Measurements from ENCODE around the gene HOXB4.

The HOXB4 gene

DNA sequence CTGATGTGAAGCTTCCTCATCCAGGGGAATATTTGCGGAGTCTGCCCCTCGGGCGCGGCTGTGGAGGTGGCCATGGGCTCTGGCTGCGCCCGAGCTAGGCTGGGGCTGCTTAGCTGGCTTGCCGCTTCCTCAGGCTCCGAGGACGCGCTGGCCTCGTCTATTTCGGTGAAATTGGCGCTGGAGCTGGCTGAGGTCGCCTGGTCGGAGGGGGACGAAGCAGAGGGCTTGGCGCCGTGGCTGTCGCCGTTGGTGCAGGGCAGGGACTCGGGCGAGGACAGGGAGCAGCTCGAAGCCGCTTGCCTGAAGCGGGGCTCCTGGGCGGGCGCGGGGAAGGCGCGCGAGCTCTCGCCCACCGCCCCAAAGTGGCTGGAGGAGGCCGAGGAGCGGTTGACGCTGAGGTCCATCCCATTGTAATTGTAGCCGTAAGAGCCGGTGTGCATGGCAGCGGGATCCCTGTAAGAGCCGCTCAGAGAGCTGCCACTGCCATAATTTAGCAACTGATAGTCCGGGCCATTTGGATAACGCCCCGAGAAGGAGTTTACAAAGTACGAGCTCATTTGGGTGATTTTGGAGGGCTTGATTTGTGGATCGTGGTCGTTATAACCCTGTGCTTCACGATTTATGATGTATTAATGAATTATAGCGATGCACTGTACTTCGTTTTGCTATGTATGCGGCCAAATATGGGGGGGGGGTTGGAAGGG is 15.1 kb upstream of the HOXB4 start, which contains the start of gene HOXB5:
Gene HOXB5 (minus strand): TSS at position 654 of the 704 bp plus-strand sequence. CDS start 97 bp downstream, at position 557.
- no peak for DNase-seq
- H3K27me3 ChIP-seq (replicated peaks; ENCODE audit: control insufficient read depth, insufficient read depth, low read length, poor library complexity, severe bottlenecking), result peaks cover 47% of the 10 kb centered on the region
- H3K4me3 ChIP-seq (ENCODE audit: insufficient read depth, low read depth, low read length, poor library complexity, severe bottlenecking), result peak within 1 kb of the TSS; percentile 52
- H3K4me1 ChIP-seq (ENCODE audit: control insufficient read depth, insufficient read depth, low read length, poor library complexity, severe bottlenecking), result peaks cover 41% of the 10 kb centered on the region
- no peak within 1 kb of the TSS for H3K27ac ChIP-seq (ENCODE audit: insufficient read depth, low read length, poor library complexity, severe bottlenecking)
- H3K9me3 ChIP-seq (ENCODE audit: control insufficient read depth, low read length), result no peaks in the 10 kb centered on the region
- H3K36me3 ChIP-seq (ENCODE audit: control insufficient read depth, insufficient read depth, low read length), result no peaks in the 10 kb centered on the region

DNA sequence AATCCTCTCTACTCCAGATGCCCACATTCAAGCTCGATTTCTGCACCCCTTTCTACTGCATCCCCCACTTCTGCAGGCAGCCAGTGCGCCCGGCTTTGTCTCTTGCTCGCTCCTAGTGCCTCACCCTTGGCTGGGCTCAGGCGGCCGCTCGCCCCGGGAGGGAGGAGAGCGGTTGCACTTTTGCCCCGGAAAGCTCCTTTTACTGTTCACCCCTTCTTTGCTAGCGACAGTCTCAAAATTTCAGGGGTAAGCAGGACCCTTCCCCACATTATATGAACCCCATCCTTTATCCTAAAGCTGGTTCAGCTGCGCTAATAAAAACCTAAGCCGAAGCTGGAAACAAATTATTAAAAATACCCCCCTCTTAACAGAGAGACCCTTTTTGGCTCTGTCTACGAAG is 14.4 kb upstream of the HOXB4 start:
- no peak overlapping the region for H3K27ac ChIP-seq (ENCODE audit: insufficient read depth, low read length, poor library complexity, severe bottlenecking)
- peaks cover 41% of the 10 kb centered on the region for H3K27me3 ChIP-seq (replicated peaks; ENCODE audit: control insufficient read depth, insufficient read depth, low read length, poor library complexity, severe bottlenecking)

DNA sequence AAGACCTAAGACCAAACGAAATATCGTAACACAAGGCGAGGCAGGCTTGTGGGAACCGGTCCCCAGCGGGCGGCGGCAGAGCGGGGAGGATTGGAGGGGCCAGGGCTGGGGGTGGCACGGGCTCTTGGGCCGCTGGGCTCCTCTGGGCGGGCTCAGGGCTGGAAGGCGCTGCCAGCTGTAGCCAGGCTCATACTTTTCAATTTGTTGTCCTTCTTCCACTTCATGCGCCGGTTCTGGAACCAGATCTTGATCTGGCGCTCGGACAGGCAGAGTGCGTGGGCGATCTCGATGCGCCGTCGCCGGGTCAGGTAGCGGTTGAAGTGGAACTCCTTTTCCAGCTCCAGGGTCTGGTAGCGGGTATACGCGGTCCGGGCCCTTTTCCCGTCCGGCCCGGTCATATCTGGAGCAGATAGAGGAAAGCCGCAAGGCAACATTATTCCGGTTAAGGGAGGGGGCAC is 13.9 kb upstream of the HOXB4 start:
- no peak overlapping the region for H3K4me3 ChIP-seq (ENCODE audit: insufficient read depth, low read depth, low read length, poor library complexity, severe bottlenecking)
- H3K4me1 ChIP-seq (ENCODE audit: control insufficient read depth, insufficient read depth, low read length, poor library complexity, severe bottlenecking), result peaks cover 29% of the 10 kb centered on the region
- no peaks in the 10 kb centered on the region for H3K9me3 ChIP-seq (ENCODE audit: control insufficient read depth, low read length)
- H3K36me3 ChIP-seq (ENCODE audit: control insufficient read depth, insufficient read depth, low read length), result no peaks in the 10 kb centered on the region
- H3K27ac ChIP-seq (ENCODE audit: insufficient read depth, low read length, poor library complexity, severe bottlenecking), result no peak overlapping the region
- DNase-seq, result no peak
- H3K27me3 ChIP-seq (replicated peaks; ENCODE audit: control insufficient read depth, insufficient read depth, low read length, poor library complexity, severe bottlenecking), result peaks cover 36% of the 10 kb centered on the region

More for the DNA sequence above, 14.4 kb upstream of the HOXB4 start:
- Histone ChIP-seq H3K4me1 (ENCODE audit: control insufficient read depth, insufficient read depth, low read length, poor library complexity, severe bottlenecking) (peaks cover 34% of the 10 kb centered on the region), H3K36me3 (ENCODE audit: control insufficient read depth, insufficient read depth, low read length) (no peaks in the 10 kb centered on the region), H3K9me3 (ENCODE audit: control insufficient read depth, low read length) (no peaks in the 10 kb centered on the region), H3K4me3 (ENCODE audit: insufficient read depth, low read depth, low read length, poor library complexity, severe bottlenecking) (peak overlapping the region; percentile 52)
- no peak for DNase-seq

DNA sequence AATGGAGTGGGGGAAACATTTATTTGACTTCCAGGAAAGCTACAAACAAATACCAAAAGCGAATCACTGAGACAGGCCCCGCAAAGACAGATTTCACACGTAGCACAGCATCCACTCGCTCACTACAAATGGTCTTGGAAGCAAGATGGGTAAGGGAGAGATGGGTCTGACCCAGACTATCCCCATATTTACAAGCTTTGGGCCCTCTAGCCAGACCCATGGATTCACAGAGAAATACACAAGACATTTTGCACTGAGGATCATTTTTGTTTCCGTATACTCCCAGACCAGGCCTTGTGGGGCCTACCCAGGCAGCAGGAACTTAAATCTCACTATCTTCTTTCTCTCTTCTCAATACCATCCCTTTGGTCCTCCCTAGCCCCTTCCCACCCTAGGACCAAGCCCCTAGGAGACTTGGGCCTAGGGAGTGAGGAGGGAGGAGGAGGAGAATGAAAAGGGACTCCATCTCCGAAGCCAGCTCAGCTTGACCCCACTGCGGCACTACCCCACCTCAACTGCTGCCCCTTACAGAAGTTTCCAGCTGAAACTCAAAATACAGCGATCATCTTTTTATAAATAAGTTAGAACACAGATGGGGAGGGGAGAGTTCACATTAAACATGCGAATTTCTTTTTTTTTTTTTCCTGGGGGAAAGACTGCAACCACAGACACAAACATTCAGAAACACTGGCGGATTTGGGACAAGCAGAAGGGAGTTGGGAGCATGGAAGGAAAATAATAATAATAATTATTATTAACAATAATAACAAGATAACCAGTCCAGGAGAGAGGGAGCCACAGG is 13.3 kb upstream of the HOXB4 start:
- Histone ChIP-seq H3K27me3 (replicated peaks; ENCODE audit: control insufficient read depth, insufficient read depth, low read length, poor library complexity, severe bottlenecking) (peaks cover 30% of the 10 kb centered on the region), H3K27ac (ENCODE audit: insufficient read depth, low read length, poor library complexity, severe bottlenecking) (no peak overlapping the region), H3K4me3 (ENCODE audit: insufficient read depth, low read depth, low read length, poor library complexity, severe bottlenecking) (no peak overlapping the region), H3K9me3 (ENCODE audit: control insufficient read depth, low read length) (no peaks in the 10 kb centered on the region), H3K4me1 (ENCODE audit: control insufficient read depth, insufficient read depth, low read length, poor library complexity, severe bottlenecking) (peaks cover 25% of the 10 kb centered on the region), H3K36me3 (ENCODE audit: control insufficient read depth, insufficient read depth, low read length) (no peaks in the 10 kb centered on the region)
- no peak for DNase-seq

- peaks cover 30% of the 10 kb centered on the region for H3K27me3 ChIP-seq (replicated peaks; ENCODE audit: control insufficient read depth, insufficient read depth, low read length, poor library complexity, severe bottlenecking)
- H3K4me3 ChIP-seq (ENCODE audit: insufficient read depth, low read depth, low read length, poor library complexity, severe bottlenecking), result no peak overlapping the region
- H3K27ac ChIP-seq (ENCODE audit: insufficient read depth, low read length, poor library complexity, severe bottlenecking), result no peak overlapping the region
These were observed 12.5 kb upstream of the HOXB4 start for GRCh38 chr17:48590607-48591161.

GRCh38 chr17:48589831-48590606 is 11.9 kb upstream of the HOXB4 start, which contains the start of gene HOXB3:
TSS of gene HOXB3 (minus strand) at chr17:48590241. CDS start at chr17:48552474, 37,767 bp downstream.
- Histone ChIP-seq H3K9me3 (ENCODE audit: control insufficient read depth, low read length) (no peaks in the 10 kb centered on the region), H3K4me1 (ENCODE audit: control insufficient read depth, insufficient read depth, low read length, poor library complexity, severe bottlenecking) (peaks cover 31% of the 10 kb centered on the region), H3K36me3 (ENCODE audit: control insufficient read depth, insufficient read depth, low read length) (no peaks in the 10 kb centered on the region), H3K27ac (ENCODE audit: insufficient read depth, low read length, poor library complexity, severe bottlenecking) (no peak within 1 kb of the TSS), H3K27me3 (replicated peaks; ENCODE audit: control insufficient read depth, insufficient read depth, low read length, poor library complexity, severe bottlenecking) (peaks cover 28% of the 10 kb centered on the region), H3K4me3 (ENCODE audit: insufficient read depth, low read depth, low read length, poor library complexity, severe bottlenecking) (no peak within 1 kb of the TSS)
- DNase-seq, result no peak

More at GRCh38 chr17:48590607-48591161, 12.5 kb upstream of the HOXB4 start:
- peaks cover 27% of the 10 kb centered on the region for H3K4me1 ChIP-seq (ENCODE audit: control insufficient read depth, insufficient read depth, low read length, poor library complexity, severe bottlenecking)
- no peaks in the 10 kb centered on the region for H3K9me3 ChIP-seq (ENCODE audit: control insufficient read depth, low read length)
- DNase-seq, result no peak
- H3K36me3 ChIP-seq (ENCODE audit: control insufficient read depth, insufficient read depth, low read length), result no peaks in the 10 kb centered on the region

DNA sequence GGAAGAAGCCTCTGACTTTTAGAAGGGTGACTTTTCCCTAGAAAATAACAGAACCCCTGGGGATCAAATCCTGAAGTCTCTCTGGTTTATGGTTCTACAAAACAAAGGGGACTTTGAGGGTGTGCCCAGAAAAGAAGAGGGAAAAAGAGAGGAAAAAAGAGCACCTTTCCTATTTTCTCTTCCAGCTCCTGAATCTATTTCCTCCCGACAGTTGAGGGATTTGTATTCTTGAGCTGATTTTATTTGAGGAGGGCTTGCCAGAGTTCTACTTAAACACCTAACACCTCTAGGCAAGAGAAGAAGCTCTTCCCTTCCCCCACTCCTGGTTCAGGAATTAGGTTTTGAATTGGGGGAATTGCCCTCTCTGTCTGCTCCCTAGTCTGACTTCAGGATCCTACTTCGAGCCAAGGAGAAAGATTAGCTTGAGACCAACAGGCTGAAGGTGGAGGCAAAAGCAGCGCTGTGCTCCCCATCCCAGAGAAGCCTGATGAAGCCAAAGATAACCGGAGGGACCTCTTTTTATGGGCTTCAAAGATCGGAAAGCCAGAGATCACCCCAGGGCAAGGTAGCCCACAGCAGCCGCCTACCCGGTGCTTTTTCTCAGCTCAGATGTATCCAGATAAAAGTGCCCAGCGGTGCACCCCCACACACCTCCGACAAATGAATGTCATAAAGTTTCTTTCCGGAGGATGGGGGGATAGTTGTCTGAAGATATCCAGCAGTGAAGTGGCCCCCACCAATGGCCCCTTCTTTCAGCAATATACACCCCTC is 11.1 kb upstream of the HOXB4 start:
- H3K9me3 ChIP-seq (ENCODE audit: control insufficient read depth, low read length), result no peaks in the 10 kb centered on the region
- H3K4me1 ChIP-seq (ENCODE audit: control insufficient read depth, insufficient read depth, low read length, poor library complexity, severe bottlenecking), result peaks cover 33% of the 10 kb centered on the region
- H3K27ac ChIP-seq (ENCODE audit: insufficient read depth, low read length, poor library complexity, severe bottlenecking), result no peak overlapping the region
- no peak for DNase-seq
- peaks cover 26% of the 10 kb centered on the region for H3K27me3 ChIP-seq (replicated peaks; ENCODE audit: control insufficient read depth, insufficient read depth, low read length, poor library complexity, severe bottlenecking)
- no peaks in the 10 kb centered on the region for H3K36me3 ChIP-seq (ENCODE audit: control insufficient read depth, insufficient read depth, low read length)
- no peak overlapping the region for H3K4me3 ChIP-seq (ENCODE audit: insufficient read depth, low read depth, low read length, poor library complexity, severe bottlenecking)

DNA sequence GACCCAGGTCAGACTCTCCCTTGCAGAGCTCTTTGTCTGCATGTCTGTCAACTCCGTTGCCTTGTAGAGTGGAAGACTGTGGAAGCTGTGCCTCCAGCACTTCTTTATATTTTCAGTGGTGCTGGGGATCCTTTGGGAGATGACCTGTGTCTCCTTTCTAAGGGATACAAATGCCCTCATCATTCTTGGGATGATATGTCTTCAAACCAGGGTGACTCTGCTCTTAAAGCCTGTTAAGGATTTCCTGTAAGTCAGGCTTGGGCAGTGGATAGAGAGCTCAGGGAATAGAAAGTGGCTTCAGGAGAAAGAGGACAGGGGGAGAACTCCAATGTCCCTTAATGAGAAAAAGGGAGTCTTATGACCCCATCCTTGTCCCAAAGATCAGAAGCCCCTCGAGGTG is 10.4 kb upstream of the HOXB4 start:
- Histone ChIP-seq H3K27ac (ENCODE audit: insufficient read depth, low read length, poor library complexity, severe bottlenecking) (no peak overlapping the region), H3K36me3 (ENCODE audit: control insufficient read depth, insufficient read depth, low read length) (no peaks in the 10 kb centered on the region), H3K27me3 (replicated peaks; ENCODE audit: control insufficient read depth, insufficient read depth, low read length, poor library complexity, severe bottlenecking) (peaks cover 23% of the 10 kb centered on the region), H3K4me1 (ENCODE audit: control insufficient read depth, insufficient read depth, low read length, poor library complexity, severe bottlenecking) (peaks cover 33% of the 10 kb centered on the region), H3K9me3 (ENCODE audit: control insufficient read depth, low read length) (no peaks in the 10 kb centered on the region), H3K4me3 (ENCODE audit: insufficient read depth, low read depth, low read length, poor library complexity, severe bottlenecking) (no peak overlapping the region)
- no peak for DNase-seq

GRCh38 chr17:48588074-48588415 is 9.9 kb upstream of the HOXB4 start:
- no peak for DNase-seq
- Histone ChIP-seq H3K27me3 (replicated peaks; ENCODE audit: control insufficient read depth, insufficient read depth, low read length, poor library complexity, severe bottlenecking) (peaks cover 19% of the 10 kb centered on the region), H3K27ac (ENCODE audit: insufficient read depth, low read length, poor library complexity, severe bottlenecking) (no peak overlapping the region)

More at GRCh38 chr17:48588074-48588415, 9.9 kb upstream of the HOXB4 start:
- peaks cover 28% of the 10 kb centered on the region for H3K4me1 ChIP-seq (ENCODE audit: control insufficient read depth, insufficient read depth, low read length, poor library complexity, severe bottlenecking)
- H3K9me3 ChIP-seq (ENCODE audit: control insufficient read depth, low read length), result no peaks in the 10 kb centered on the region
- no peaks in the 10 kb centered on the region for H3K36me3 ChIP-seq (ENCODE audit: control insufficient read depth, insufficient read depth, low read length)
- H3K4me3 ChIP-seq (ENCODE audit: insufficient read depth, low read depth, low read length, poor library complexity, severe bottlenecking), result no peak overlapping the region
